HCT116 (cell line): ENCODE results near the gene DR1. TPM values are rescaled to one million over a fixed set of nuclear protein-coding genes. Genes with fewer than 3 reads are reported as not detected.

Experiments
- ATAC-seq: fragments of 200-7000 bp; cut with Tn5 transposase; 2 replicates; pipeline ENCODE4 v1.9.1; 2020; ENCODE audit warnings: mild to moderate bottlenecking, moderate library complexity
- BruUV-seq: library from RNA; stranded (reverse); fragments of 400-500 nt; replicated peaks from 2 replicates; lab custom pipeline; 2021; lab: Mats Ljungman, UMichigan
- CTCF ChIA-PET: fragments of 300-600 bp; sonication (Branson Sonifier 250); formaldehyde crosslinking; loops from one replicate; lab custom pipeline; 2021; ENCODE audit warnings: antibody characterized with exemption; lab: Charles Lee
- POLR2A ChIA-PET: fragments of 300-600, 350-600 bp; sonication (Branson Sonifier 250); formaldehyde crosslinking; loops from one replicate; lab custom pipeline; 2021; ENCODE audit warnings: antibody characterized with exemption; lab: Charles Lee
- RAD21 ChIA-PET, 2 experiments: fragments of 300-600 bp; sonication (Branson Sonifier 250); formaldehyde crosslinking; loops; one replicate each; lab custom pipeline; 2023; ENCODE audit warnings: low total read pairs in 2 of 2; ENCODE audit not compliant: uncharacterized antibody in 2 of 2, unreplicated experiment in 2 of 2, low non-redundant PET in 1 of 2; lab: Charles Lee
- DNase-seq: peaks from one replicate; pipeline ENCODE4 v3.0.0-alpha.2; 2010; ENCODE audit warnings: low read depth, low spot score
- H2AFZ ChIP-seq: fragments of 200-600 bp; shearing (Covaris generic), sonication (generic); 2 replicates; pipeline ENCODE4 v1.6.1; 2017; ENCODE audit warnings: low read depth, mixed run types, mixed read lengths, antibody characterized with exemption, low read length; ENCODE audit not compliant: poor library complexity, severe bottlenecking
- H3K27ac ChIP-seq: 2 replicates; pipeline ENCODE4 v1.5.1; 2012; ENCODE audit warnings: low read depth, low read length
- H3K27me3 ChIP-seq: fragments of 200-600 bp; sonication (generic); 2 replicates; pipeline ENCODE4 v1.6.1; 2016; ENCODE audit warnings: mixed run types, low read length, mixed read lengths; ENCODE audit not compliant: insufficient read depth
- H3K36me3 ChIP-seq, 2 experiments: fragments of 200-500 bp in 1 of 2; fragments of 200-600 bp in 1 of 2; sonication (Bioruptor generic) in 1 of 2; sonication (generic) in 1 of 2; 2 replicates each; pipeline versions ENCODE4 v1.5.1 to v1.6.1; 2014 to 2016; ENCODE audit warnings: low read length in 2 of 2, inconsistent platforms in 1 of 2, mixed read lengths in 1 of 2, mixed run types in 1 of 2; ENCODE audit not compliant: insufficient read depth in 2 of 2, control insufficient read depth in 1 of 2
- H3K4me1 ChIP-seq, 2 experiments: fragments of 200-600 bp in 1 of 2; sonication (generic) in 1 of 2; 2 replicates each; pipeline versions ENCODE4 v1.5.1 to v1.6.1; 2012 to 2017; ENCODE audit warnings: low read length in 2 of 2, inconsistent platforms in 1 of 2, mild to moderate bottlenecking in 1 of 2, mixed read lengths in 1 of 2, mixed run types in 1 of 2, moderate library complexity in 1 of 2; ENCODE audit not compliant: insufficient read depth in 2 of 2, control insufficient read depth in 1 of 2
- H3K4me2 ChIP-seq: fragments of 200-600 bp; sonication (generic); 2 replicates; pipeline ENCODE4 v1.6.1; 2017; ENCODE audit warnings: mixed run types, low read length, mixed read lengths
- H3K4me3 ChIP-seq, 2 experiments: fragments of 200-600 bp in 1 of 2; sonication (generic) in 1 of 2; replicated peaks in 1 of 2; 2 replicates each; pipeline ENCODE4 v1.5.1; 2011 to 2016; ENCODE audit warnings: low read length in 2 of 2, control low read depth in 1 of 2, low read depth in 1 of 2, mild to moderate bottlenecking in 1 of 2, mixed read lengths in 1 of 2, mixed run types in 1 of 2
- H3K79me2 ChIP-seq: fragments of 200-600 bp; sonication (generic); 2 replicates; pipeline ENCODE4 v1.6.1; 2017; ENCODE audit warnings: mild to moderate bottlenecking, mixed run types, low read length, moderate library complexity, mixed read lengths; ENCODE audit not compliant: insufficient read depth
- H3K9ac ChIP-seq: fragments of 200-600 bp; sonication (generic); 2 replicates; pipeline ENCODE4 v1.6.1; 2016; ENCODE audit warnings: low read length, mixed read lengths
- H3K9me2 ChIP-seq: fragments of 200-600 bp; sonication (generic), shearing (Covaris generic); 2 replicates; pipeline ENCODE4 v1.6.1; 2017; ENCODE audit warnings: mixed run types, mild to moderate bottlenecking, moderate library complexity; ENCODE audit not compliant: insufficient read depth
- H3K9me3 ChIP-seq, 2 experiments: fragments of 200-500 bp in 1 of 2; fragments of 200-600 bp in 1 of 2; sonication (Bioruptor generic) in 1 of 2; sonication (generic) in 1 of 2; 2 replicates each; pipeline ENCODE4 v1.6.1; 2014 to 2017; ENCODE audit warnings: low read length in 2 of 2, mixed read lengths in 2 of 2, inconsistent platforms in 1 of 2, low read depth in 1 of 2, mild to moderate bottlenecking in 1 of 2, mixed run types in 1 of 2, moderate library complexity in 1 of 2; ENCODE audit not compliant: control insufficient read depth in 1 of 2, insufficient read depth in 1 of 2
- H4K20me1 ChIP-seq: fragments of 200-600 bp; sonication (generic), shearing (Covaris generic); 2 replicates; pipeline ENCODE4 v1.6.1; 2017; ENCODE audit warnings: mixed run types, mild to moderate bottlenecking, moderate library complexity; ENCODE audit not compliant: insufficient read depth
- CBX3 ChIP-seq: IDR thresholded peaks from 2 replicates; pipeline ENCODE4 v1.6.1; 2012; ENCODE audit warnings: low read depth
- ELF1 ChIP-seq: IDR thresholded peaks from 2 replicates; pipeline ENCODE4 v1.6.1; 2012; ENCODE audit warnings: low read depth, borderline replicate concordance
- FOSL1 ChIP-seq: IDR thresholded peaks from 2 replicates; pipeline ENCODE4 v1.6.1; 2012; ENCODE audit warnings: low read depth
- JUND ChIP-seq: IDR thresholded peaks from 2 replicates; pipeline ENCODE4 v1.6.1; 2012
- POLR2A ChIP-seq: IDR thresholded peaks from 2 replicates; pipeline ENCODE4 v1.7.0; 2011; ENCODE audit warnings: borderline replicate concordance; ENCODE audit not compliant: insufficient read depth, insufficient read length; ENCODE audit errors: extremely low read depth
- POLR2AphosphoS5 ChIP-seq: IDR thresholded peaks from 2 replicates; pipeline ENCODE4 v1.6.1; 2011; ENCODE audit warnings: mild to moderate bottlenecking, low read depth, low read length, moderate library complexity
- RAD21 ChIP-seq: IDR thresholded peaks from 2 replicates; pipeline ENCODE4 v1.6.1; 2012; ENCODE audit warnings: low read depth, mild to moderate bottlenecking
- SRF ChIP-seq: IDR thresholded peaks from 2 replicates; pipeline ENCODE4 v1.6.1; 2012; ENCODE audit warnings: low read depth
- TCF7L2 ChIP-seq: IDR thresholded peaks from 2 replicates; pipeline ENCODE4 v1.7.0; 2011; ENCODE audit warnings: borderline replicate concordance, inconsistent platforms; ENCODE audit not compliant: insufficient read depth, insufficient read length; ENCODE audit errors: extremely low read depth
- YY1 ChIP-seq: IDR thresholded peaks from 2 replicates; pipeline ENCODE4 v1.6.1; 2011; ENCODE audit warnings: low read length, low read depth, moderate library complexity, mild to moderate bottlenecking; ENCODE audit not compliant: insufficient replicate concordance; ENCODE audit errors: extremely low read depth
- ZFX ChIP-seq: fragments of 450-650 bp; IDR thresholded peaks from 2 replicates; pipeline ENCODE4 v1.6.1; 2017
- ZNF274 ChIP-seq: fragments of 200-500 bp; sonication (Bioruptor generic); IDR thresholded peaks from 2 replicates; pipeline ENCODE4 v1.6.1; 2014; ENCODE audit warnings: mild to moderate bottlenecking, low read depth, low read length, inconsistent platforms
- intact Hi-C: fragments of 100-400 bp; cut with micrococcal nuclease; formaldehyde crosslinking; loops from 2 replicates; pipeline ENCODE4 v1.10.0; 2022
- total RNA-seq: library from RNA; stranded (reverse); gene quantifications from one replicate; pipeline ENCODE4 v1.2.1, GENCODE V29; 2021; ENCODE audit not compliant: unreplicated experiment
- TF ChIP-seq, protein P1 (sequence below), 3 experiments: fragments of 200-600 bp in 1 of 3; sonication (generic) in 1 of 3; IDR thresholded peaks in 2 of 3; conservative IDR thresholded peaks in 1 of 3; 2 replicates each; pipeline ENCODE4 v1.5.1; 2012 to 2017; ENCODE audit warnings: low read depth in 2 of 3, low read length in 2 of 3, antibody characterized with exemption in 1 of 3, borderline replicate concordance in 1 of 3, control low read depth in 1 of 3, mild to moderate bottlenecking in 1 of 3, mixed read lengths in 1 of 3, mixed run types in 1 of 3, moderate library complexity in 1 of 3; ENCODE audit not compliant: insufficient read depth in 1 of 3
- TF ChIP-seq, protein P2 (sequence below): IDR thresholded peaks from 2 replicates; pipeline ENCODE4 v1.6.1; 2012
- TF ChIP-seq, protein P3 (sequence below): IDR thresholded peaks from 2 replicates; pipeline ENCODE4 v1.6.1; 2012
- TF ChIP-seq, protein P4 (sequence below): IDR thresholded peaks from 2 replicates; pipeline ENCODE4 v1.6.1; 2011; ENCODE audit warnings: mild to moderate bottlenecking, low read length, moderate library complexity; ENCODE audit not compliant: insufficient replicate concordance; ENCODE audit errors: extremely low read depth

The DR1 gene
- total RNA-seq, 1 experiment from 2014 or later: 73.8 TPM

- POLR2A ChIA-PET: no interaction called here
- CTCF ChIA-PET: no interaction called here
Observed at GRCh38 chr1:93328809-93329760, 16.6 kb upstream of the DR1 start.

More at GRCh38 chr1:93328809-93329760, 16.6 kb upstream of the DR1 start:
- ATAC-seq: no peak
- BruUV-seq: no TSS peak
- H3K79me2 ChIP-seq: no peaks in the 10 kb centered on the region
- no peak overlapping the region for H3K27ac ChIP-seq
- H3K9me3 ChIP-seq: no peaks in the 10 kb centered on the region
- H3K27me3 ChIP-seq: no peaks in the 10 kb centered on the region
- no peak for DNase-seq
- H3K4me3 ChIP-seq: no peak overlapping the region
- no peak overlapping the region for H3K4me2 ChIP-seq
- peaks cover 4 to 12% of the 10 kb centered on the region in 2 experiments; a peak in 3 of 4 replicates for H3K4me1 ChIP-seq
- RAD21 ChIA-PET: no interaction called here
- H4K20me1 ChIP-seq: no peaks in the 10 kb centered on the region
- H3K9me2 ChIP-seq: no peaks in the 10 kb centered on the region
- no peak overlapping the region for H3K9ac ChIP-seq
- intact Hi-C loops: no loop called here
- no peak for TF ChIP-seq POLR2A
- TF ChIP-seq, protein P1, sequence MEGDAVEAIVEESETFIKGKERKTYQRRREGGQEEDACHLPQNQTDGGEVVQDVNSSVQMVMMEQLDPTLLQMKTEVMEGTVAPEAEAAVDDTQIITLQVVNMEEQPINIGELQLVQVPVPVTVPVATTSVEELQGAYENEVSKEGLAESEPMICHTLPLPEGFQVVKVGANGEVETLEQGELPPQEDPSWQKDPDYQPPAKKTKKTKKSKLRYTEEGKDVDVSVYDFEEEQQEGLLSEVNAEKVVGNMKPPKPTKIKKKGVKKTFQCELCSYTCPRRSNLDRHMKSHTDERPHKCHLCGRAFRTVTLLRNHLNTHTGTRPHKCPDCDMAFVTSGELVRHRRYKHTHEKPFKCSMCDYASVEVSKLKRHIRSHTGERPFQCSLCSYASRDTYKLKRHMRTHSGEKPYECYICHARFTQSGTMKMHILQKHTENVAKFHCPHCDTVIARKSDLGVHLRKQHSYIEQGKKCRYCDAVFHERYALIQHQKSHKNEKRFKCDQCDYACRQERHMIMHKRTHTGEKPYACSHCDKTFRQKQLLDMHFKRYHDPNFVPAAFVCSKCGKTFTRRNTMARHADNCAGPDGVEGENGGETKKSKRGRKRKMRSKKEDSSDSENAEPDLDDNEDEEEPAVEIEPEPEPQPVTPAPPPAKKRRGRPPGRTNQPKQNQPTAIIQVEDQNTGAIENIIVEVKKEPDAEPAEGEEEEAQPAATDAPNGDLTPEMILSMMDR (IDR thresholded peaks at IDR 0.05 in 2 of 3, conservative IDR thresholded peaks at IDR 0.05 in 1 of 3; ENCODE audit: borderline replicate concordance in 1 of 3, insufficient read depth in 1 of 3, low read depth in 2 of 3, low read length in 2 of 3): no peak
- TF ChIP-seq ZNF274: no peak
- no peak for TF ChIP-seq YY1
- no peak for TF ChIP-seq POLR2AphosphoS5
- TF ChIP-seq ZFX: no peak
- TF ChIP-seq JUND: no peak
- TF ChIP-seq, protein P2, sequence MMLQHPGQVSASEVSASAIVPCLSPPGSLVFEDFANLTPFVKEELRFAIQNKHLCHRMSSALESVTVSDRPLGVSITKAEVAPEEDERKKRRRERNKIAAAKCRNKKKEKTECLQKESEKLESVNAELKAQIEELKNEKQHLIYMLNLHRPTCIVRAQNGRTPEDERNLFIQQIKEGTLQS: no peak
- TF ChIP-seq, protein P3, sequence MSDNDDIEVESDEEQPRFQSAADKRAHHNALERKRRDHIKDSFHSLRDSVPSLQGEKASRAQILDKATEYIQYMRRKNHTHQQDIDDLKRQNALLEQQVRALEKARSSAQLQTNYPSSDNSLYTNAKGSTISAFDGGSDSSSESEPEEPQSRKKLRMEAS: no peak
- TF ChIP-seq ELF1: no peak
- no peak for TF ChIP-seq RAD21
- TF ChIP-seq TCF7L2: no peak
- no peak for TF ChIP-seq FOSL1
- TF ChIP-seq CBX3: no peak
- TF ChIP-seq, protein P4, sequence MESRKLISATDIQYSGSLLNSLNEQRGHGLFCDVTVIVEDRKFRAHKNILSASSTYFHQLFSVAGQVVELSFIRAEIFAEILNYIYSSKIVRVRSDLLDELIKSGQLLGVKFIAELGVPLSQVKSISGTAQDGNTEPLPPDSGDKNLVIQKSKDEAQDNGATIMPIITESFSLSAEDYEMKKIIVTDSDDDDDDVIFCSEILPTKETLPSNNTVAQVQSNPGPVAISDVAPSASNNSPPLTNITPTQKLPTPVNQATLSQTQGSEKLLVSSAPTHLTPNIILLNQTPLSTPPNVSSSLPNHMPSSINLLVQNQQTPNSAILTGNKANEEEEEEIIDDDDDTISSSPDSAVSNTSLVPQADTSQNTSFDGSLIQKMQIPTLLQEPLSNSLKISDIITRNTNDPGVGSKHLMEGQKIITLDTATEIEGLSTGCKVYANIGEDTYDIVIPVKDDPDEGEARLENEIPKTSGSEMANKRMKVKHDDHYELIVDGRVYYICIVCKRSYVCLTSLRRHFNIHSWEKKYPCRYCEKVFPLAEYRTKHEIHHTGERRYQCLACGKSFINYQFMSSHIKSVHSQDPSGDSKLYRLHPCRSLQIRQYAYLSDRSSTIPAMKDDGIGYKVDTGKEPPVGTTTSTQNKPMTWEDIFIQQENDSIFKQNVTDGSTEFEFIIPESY: no peak
- no peak for TF ChIP-seq SRF
- H3K36me3 ChIP-seq: no peaks in the 10 kb centered on the region
- no peak overlapping the region for H2AFZ ChIP-seq
